HepG2 (cell line): ENCODE results near the gene CDC14A. TPM values are rescaled to one million over a fixed set of nuclear protein-coding genes. Genes with fewer than 3 reads are reported as not detected.

Experiments used
- ELF3 ChIP-seq: IDR thresholded peaks from 2 replicates; pipeline ENCODE4 v1.6.1; 2016; ENCODE audit warnings: missing genetic modification reagents, missing compliant biosample characterization
- EP300 ChIP-seq, 3 experiments: sonication (generic) in 1 of 3; formaldehyde crosslinking in 1 of 3; IDR thresholded peaks; 2 replicates each; pipeline versions ENCODE4 v1.5.1 to v1.6.1; 2011 to 2020; ENCODE audit warnings: low read depth in 2 of 3, low read length in 2 of 3, borderline replicate concordance in 1 of 3, improper control_type of control experiment in 1 of 3, mild to moderate bottlenecking in 1 of 3, missing genetic modification reagents in 1 of 3, moderate library complexity in 1 of 3
- ETV6 ChIP-seq: sonication (generic); formaldehyde crosslinking; conservative IDR thresholded peaks from 2 replicates; pipeline ENCODE4 v1.4.0; 2020; ENCODE audit warnings: missing genetic modification reagents
- GATA4 ChIP-seq: sonication (generic); IDR thresholded peaks from 2 replicates; pipeline ENCODE4 v1.6.1; 2016; ENCODE audit warnings: antibody characterized with exemption, low read depth, borderline replicate concordance
- GATAD1 ChIP-seq: IDR thresholded peaks from 2 replicates; pipeline ENCODE4 v1.6.1; 2016; ENCODE audit warnings: missing genetic modification reagents, missing compliant biosample characterization
- KAT7 ChIP-seq: IDR thresholded peaks from 2 replicates; pipeline ENCODE4 v1.6.1; 2018; ENCODE audit warnings: borderline replicate concordance, missing compliant biosample characterization
- KLF12 ChIP-seq: sonication (generic); formaldehyde crosslinking; IDR thresholded peaks from 2 replicates; pipeline ENCODE4 v1.4.0; 2020; ENCODE audit warnings: missing genetic modification reagents, borderline replicate concordance
- KLF13 ChIP-seq: sonication (generic); formaldehyde crosslinking; IDR thresholded peaks from 2 replicates; pipeline ENCODE4 v1.4.0; 2020; ENCODE audit warnings: mild to moderate bottlenecking, missing genetic modification reagents
- MAFF ChIP-seq: IDR thresholded peaks from 2 replicates; pipeline ENCODE4 v1.6.1; 2011; ENCODE audit warnings: low read depth, low read length, improper control_type of control experiment
- NCOA5 ChIP-seq: sonication (generic); formaldehyde crosslinking; IDR thresholded peaks from 2 replicates; pipeline ENCODE4 v1.4.0; 2020; ENCODE audit warnings: missing genetic modification reagents
- PCBP1 ChIP-seq: fragments of 200-400 bp; formaldehyde crosslinking; IDR thresholded peaks from 2 replicates; pipeline ENCODE4 v1.6.1; 2017; ENCODE audit warnings: mild to moderate bottlenecking, low read depth, low read length, borderline replicate concordance
- SAP130 ChIP-seq: IDR thresholded peaks from 2 replicates; pipeline ENCODE4 v1.6.1; 2016; ENCODE audit warnings: low read depth
- SIX1 ChIP-seq: sonication (generic); formaldehyde crosslinking; IDR thresholded peaks from 2 replicates; pipeline ENCODE4 v1.4.0; 2020; ENCODE audit warnings: missing genetic modification reagents, borderline replicate concordance
- SOX6 ChIP-seq, 2 experiments: fragments of 450-650 bp in 1 of 2; sonication (generic) in 1 of 2; formaldehyde crosslinking in 1 of 2; IDR thresholded peaks; 2 replicates each; pipeline versions ENCODE4 v1.4.0 to v1.6.1; 2017 to 2020; ENCODE audit warnings: antibody characterized with exemption in 1 of 2, mild to moderate bottlenecking in 1 of 2, missing genetic modification reagents in 1 of 2
- TEAD3 ChIP-seq: optimal IDR thresholded peaks from 2 replicates; pipeline ENCODE3; 2016; ENCODE audit warnings: borderline replicate concordance
- ZEB1 ChIP-seq: IDR thresholded peaks from 2 replicates; pipeline ENCODE4 v1.6.1; 2012; ENCODE audit warnings: mild to moderate bottlenecking, low read depth, inconsistent platforms; ENCODE audit not compliant: insufficient replicate concordance
- ZNF101 ChIP-seq: sonication (generic); formaldehyde crosslinking; IDR thresholded peaks from 2 replicates; pipeline ENCODE4 v1.4.0; 2020; ENCODE audit warnings: mild to moderate bottlenecking, low read depth, missing genetic modification reagents, borderline replicate concordance
- ZNF232 ChIP-seq: sonication (generic); formaldehyde crosslinking; IDR thresholded peaks from 2 replicates; pipeline ENCODE4 v1.4.0; 2020; ENCODE audit warnings: missing genetic modification reagents, borderline replicate concordance
- ZNF296 ChIP-seq: sonication (generic); formaldehyde crosslinking; conservative IDR thresholded peaks from 2 replicates; pipeline ENCODE4 v1.5.0; 2020; ENCODE audit warnings: mild to moderate bottlenecking, missing genetic modification reagents
- ZNF331 ChIP-seq: sonication (generic); formaldehyde crosslinking; IDR thresholded peaks from 2 replicates; pipeline ENCODE4 v1.4.0; 2020; ENCODE audit warnings: missing genetic modification reagents
- ZNF556 ChIP-seq: sonication (generic); formaldehyde crosslinking; IDR thresholded peaks from 2 replicates; pipeline ENCODE4 v1.4.0; 2020; ENCODE audit warnings: mild to moderate bottlenecking, missing genetic modification reagents, borderline replicate concordance
- ZNF558 ChIP-seq: sonication (generic); formaldehyde crosslinking; IDR thresholded peaks from 2 replicates; pipeline ENCODE4 v1.9.0; 2022; ENCODE audit warnings: mild to moderate bottlenecking, missing genetic modification reagents, borderline replicate concordance
- ZNF562 ChIP-seq: sonication (generic); formaldehyde crosslinking; IDR thresholded peaks from 2 replicates; pipeline ENCODE4 v1.8.0; 2022; ENCODE audit warnings: missing genetic modification reagents, borderline replicate concordance
- ZNF577 ChIP-seq: sonication (generic); formaldehyde crosslinking; IDR thresholded peaks from 2 replicates; pipeline ENCODE4 v1.4.0; 2020; ENCODE audit warnings: mild to moderate bottlenecking, low read depth, missing genetic modification reagents, borderline replicate concordance
- ZNF615 ChIP-seq: sonication (generic); formaldehyde crosslinking; IDR thresholded peaks from 2 replicates; pipeline ENCODE4 v1.5.0; 2020; ENCODE audit warnings: mild to moderate bottlenecking, missing genetic modification reagents, borderline replicate concordance
- ZNF772 ChIP-seq: sonication (generic); formaldehyde crosslinking; IDR thresholded peaks from 2 replicates; pipeline ENCODE4 v1.5.0; 2020; ENCODE audit warnings: mild to moderate bottlenecking, missing genetic modification reagents
- polyA plus RNA-seq, 8 experiments: library from polyadenylated mRNA; depleted of rRNA in 3 of 8; stranded (reverse) in 7 of 8; unstranded in 1 of 8; fragments of >200 nt; fragmentation: Illumina TruSeq in 4 of 8; extraction: Trizol in 4 of 8; gene quantifications; 2 replicates each; pipeline versions ENCODE4 v1.2.1 to v1.2.3, GENCODE V29; 2011 to 2016; ENCODE audit warnings: low read depth in 4 of 8, missing spikeins in 1 of 8, mixed read lengths in 1 of 8; ENCODE audit not compliant: insufficient read depth in 1 of 8
- total RNA-seq, 5 experiments: library from RNA; depleted of rRNA; stranded (reverse); fragments of >200 nt; fragmentation: Illumina TruSeq; extraction: Trizol; gene quantifications; 2 replicates each; pipeline ENCODE4 v1.2.3, GENCODE V29; 2016; ENCODE audit warnings: low read depth in 1 of 5
- TF ChIP-seq, protein P1 (sequence below): IDR thresholded peaks from 2 replicates; pipeline ENCODE4 v1.6.1; 2016; ENCODE audit warnings: missing compliant biosample characterization, missing genetic modification reagents, borderline replicate concordance
- TF ChIP-seq, protein P2 (sequence below): sonication (generic); formaldehyde crosslinking; IDR thresholded peaks from 2 replicates; pipeline ENCODE4 v1.4.0; 2020; ENCODE audit warnings: missing genetic modification reagents
- TF ChIP-seq, protein P3 (sequence below): sonication (generic); formaldehyde crosslinking; IDR thresholded peaks from 2 replicates; pipeline ENCODE4 v1.4.0; 2020; ENCODE audit warnings: missing genetic modification reagents

CDC14A gene
- total and polyA plus RNA-seq, 2 of the 13 experiments (the other 11 are each of a cell fraction or from before 2014, with no cell fraction given) = 2.8 to 4.9 TPM

DNA sequence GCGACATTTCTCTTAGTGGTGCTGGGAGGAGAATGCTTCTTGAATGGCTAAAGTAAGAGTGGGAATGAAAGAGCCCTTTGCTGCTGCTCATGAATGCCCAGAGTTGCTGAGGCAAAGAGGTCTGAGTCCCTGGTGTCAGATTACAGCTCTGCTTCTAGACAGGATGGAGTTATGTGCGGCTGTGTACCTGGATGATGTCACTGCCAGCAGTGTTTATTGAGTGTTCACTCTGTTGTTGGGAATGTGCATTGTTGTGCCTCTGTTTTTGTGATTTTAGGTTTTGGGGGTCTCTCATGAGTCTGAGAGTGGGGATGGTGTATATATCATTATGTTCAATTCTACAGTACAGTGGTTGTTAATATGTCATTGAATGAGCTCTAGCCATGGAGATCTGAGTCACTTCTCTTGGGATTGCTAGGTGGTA is 2.7 kb downstream of the CDC14A start (continued):
- no peak for TF ChIP-seq KAT7 (CRISPR knock-in tag)
- TF ChIP-seq ZNF615 (CRISPR knock-in tag) = no peak
- peak; percentile 98 for TF ChIP-seq SIX1 (CRISPR knock-in tag)
- peak; percentile 69 for TF ChIP-seq ZEB1
- 0 out of 2 replicates have a peak, but pooled peaks have one; percentile 27 for TF ChIP-seq ZNF331 (CRISPR knock-in tag)
- TF ChIP-seq PCBP1 = no peak
- TF ChIP-seq, protein P1, sequence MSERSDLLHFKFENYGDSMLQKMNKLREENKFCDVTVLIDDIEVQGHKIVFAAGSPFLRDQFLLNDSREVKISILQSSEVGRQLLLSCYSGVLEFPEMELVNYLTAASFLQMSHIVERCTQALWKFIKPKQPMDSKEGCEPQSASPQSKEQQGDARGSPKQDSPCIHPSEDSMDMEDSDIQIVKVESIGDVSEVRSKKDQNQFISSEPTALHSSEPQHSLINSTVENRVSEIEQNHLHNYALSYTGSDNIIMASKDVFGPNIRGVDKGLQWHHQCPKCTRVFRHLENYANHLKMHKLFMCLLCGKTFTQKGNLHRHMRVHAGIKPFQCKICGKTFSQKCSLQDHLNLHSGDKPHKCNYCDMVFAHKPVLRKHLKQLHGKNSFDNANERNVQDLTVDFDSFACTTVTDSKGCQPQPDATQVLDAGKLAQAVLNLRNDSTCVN = no peak
- TF ChIP-seq ZNF558 (CRISPR knock-in tag) = no peak
- TF ChIP-seq EP300 (IDR thresholded peaks at IDR 0.05; ENCODE audit: low read depth in 2 of 2, low read length in 2 of 2) = peak in 1 of 2 experiments; percentile 14; a peak in 1 of 4 replicates
- TF ChIP-seq EP300 (CRISPR knock-in tag; IDR thresholded peaks at IDR 0.05; ENCODE audit: borderline replicate concordance) = no peak
- no peak for TF ChIP-seq SOX6 (IDR thresholded peaks at IDR 0.05)
- TF ChIP-seq SOX6 (CRISPR knock-in tag; IDR thresholded peaks at IDR 0.05) = peak; percentile 56; the same call in 1 of the 2 replicates
- no peak for TF ChIP-seq ZNF577 (CRISPR knock-in tag)
- no peak for TF ChIP-seq ZNF562 (CRISPR knock-in tag)
- no peak for TF ChIP-seq TEAD3
- TF ChIP-seq ELF3 = no peak
- TF ChIP-seq ZNF296 (CRISPR knock-in tag) = no peak
- TF ChIP-seq, protein P2, sequence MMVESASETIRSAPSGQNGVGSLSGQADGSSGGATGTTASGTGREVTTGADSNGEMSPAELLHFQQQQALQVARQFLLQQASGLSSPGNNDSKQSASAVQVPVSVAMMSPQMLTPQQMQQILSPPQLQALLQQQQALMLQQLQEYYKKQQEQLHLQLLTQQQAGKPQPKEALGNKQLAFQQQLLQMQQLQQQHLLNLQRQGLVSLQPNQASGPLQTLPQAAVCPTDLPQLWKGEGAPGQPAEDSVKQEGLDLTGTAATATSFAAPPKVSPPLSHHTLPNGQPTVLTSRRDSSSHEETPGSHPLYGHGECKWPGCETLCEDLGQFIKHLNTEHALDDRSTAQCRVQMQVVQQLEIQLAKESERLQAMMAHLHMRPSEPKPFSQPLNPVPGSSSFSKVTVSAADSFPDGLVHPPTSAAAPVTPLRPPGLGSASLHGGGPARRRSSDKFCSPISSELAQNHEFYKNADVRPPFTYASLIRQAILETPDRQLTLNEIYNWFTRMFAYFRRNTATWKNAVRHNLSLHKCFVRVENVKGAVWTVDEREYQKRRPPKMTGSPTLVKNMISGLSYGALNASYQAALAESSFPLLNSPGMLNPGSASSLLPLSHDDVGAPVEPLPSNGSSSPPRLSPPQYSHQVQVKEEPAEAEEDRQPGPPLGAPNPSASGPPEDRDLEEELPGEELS (CRISPR knock-in tag) = 0 out of 2 replicates have a peak, but pooled peaks have one; percentile 33
- no peak for TF ChIP-seq GATA4
- 0 out of 2 replicates have a peak, but pooled peaks have one; percentile 17 for TF ChIP-seq GATAD1
- TF ChIP-seq, protein P3, sequence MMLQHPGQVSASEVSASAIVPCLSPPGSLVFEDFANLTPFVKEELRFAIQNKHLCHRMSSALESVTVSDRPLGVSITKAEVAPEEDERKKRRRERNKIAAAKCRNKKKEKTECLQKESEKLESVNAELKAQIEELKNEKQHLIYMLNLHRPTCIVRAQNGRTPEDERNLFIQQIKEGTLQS (CRISPR knock-in tag) = peak; percentile 80
- no peak for TF ChIP-seq ZNF772 (CRISPR knock-in tag)
- no peak for TF ChIP-seq NCOA5
- peak; percentile 56 for TF ChIP-seq SAP130 (CRISPR knock-in tag)
- no peak for TF ChIP-seq KLF13 (CRISPR knock-in tag)
- no peak for TF ChIP-seq ZNF556
- TF ChIP-seq ZNF101 (CRISPR knock-in tag) = no peak
- no peak for TF ChIP-seq ZNF232 (CRISPR knock-in tag)
- no peak for TF ChIP-seq MAFF
- no peak for TF ChIP-seq ETV6 (CRISPR knock-in tag)
- TF ChIP-seq KLF12 (CRISPR knock-in tag) = no peak
